B cell (primary cell): ENCODE data around the gene PIBF1.

ENCODE experiments used
- EZH2 ChIP-seq: IDR thresholded peaks from 2 replicates; pipeline ENCODE4 v1.6.1; 2012; ENCODE audit warnings: borderline replicate concordance, low read depth, mild to moderate bottlenecking, moderate library complexity, low read length; ENCODE audit not compliant: insufficient read depth, poor library complexity, severe bottlenecking
- TF ChIP-seq, protein P1 (sequence below): fragments of 200-600 bp; IDR thresholded peaks from one replicate; pipeline ENCODE4 v1.8.0; 2022; ENCODE audit warnings: antibody characterized with exemption, mild to moderate bottlenecking

GRCh38 chr13:73065036-73065435 is 283.1 kb downstream of the PIBF1 start:
- TF ChIP-seq, protein P1, sequence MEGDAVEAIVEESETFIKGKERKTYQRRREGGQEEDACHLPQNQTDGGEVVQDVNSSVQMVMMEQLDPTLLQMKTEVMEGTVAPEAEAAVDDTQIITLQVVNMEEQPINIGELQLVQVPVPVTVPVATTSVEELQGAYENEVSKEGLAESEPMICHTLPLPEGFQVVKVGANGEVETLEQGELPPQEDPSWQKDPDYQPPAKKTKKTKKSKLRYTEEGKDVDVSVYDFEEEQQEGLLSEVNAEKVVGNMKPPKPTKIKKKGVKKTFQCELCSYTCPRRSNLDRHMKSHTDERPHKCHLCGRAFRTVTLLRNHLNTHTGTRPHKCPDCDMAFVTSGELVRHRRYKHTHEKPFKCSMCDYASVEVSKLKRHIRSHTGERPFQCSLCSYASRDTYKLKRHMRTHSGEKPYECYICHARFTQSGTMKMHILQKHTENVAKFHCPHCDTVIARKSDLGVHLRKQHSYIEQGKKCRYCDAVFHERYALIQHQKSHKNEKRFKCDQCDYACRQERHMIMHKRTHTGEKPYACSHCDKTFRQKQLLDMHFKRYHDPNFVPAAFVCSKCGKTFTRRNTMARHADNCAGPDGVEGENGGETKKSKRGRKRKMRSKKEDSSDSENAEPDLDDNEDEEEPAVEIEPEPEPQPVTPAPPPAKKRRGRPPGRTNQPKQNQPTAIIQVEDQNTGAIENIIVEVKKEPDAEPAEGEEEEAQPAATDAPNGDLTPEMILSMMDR = no peak
- TF ChIP-seq EZH2 = no peak
